ENCODE data around the gene GALM.

GALM gene

GRCh38 chr2:38665854-38666555 is at the start of gene GALM:
Gene GALM (plus strand): TSS chr2:38666114. CDS start chr2:38666162, 48 bp downstream.
- TF ChIP-seq CTCF (IDR thresholded peaks at IDR 0.05) = no peak

GRCh38 chr2:38617301-38617700 is 48.6 kb upstream of the GALM start:
- TF ChIP-seq CTCF (IDR thresholded peaks at IDR 0.05) = no peak

GRCh38 chr2:38619458-38620164 is 46.3 kb upstream of the GALM start:
- TF ChIP-seq CTCF (IDR thresholded peaks at IDR 0.05) = no peak

- no peak for TF ChIP-seq CTCF (IDR thresholded peaks at IDR 0.05)
Measured at GRCh38 chr2:38620282-38620977, 45.5 kb upstream of the GALM start.

- no peak for TF ChIP-seq CTCF (IDR thresholded peaks at IDR 0.05)
Measured at GRCh38 chr2:38621018-38621417, 44.9 kb upstream of the GALM start.

- no peak for TF ChIP-seq CTCF (IDR thresholded peaks at IDR 0.05)
Measured at GRCh38 chr2:38622210-38622609, 43.7 kb upstream of the GALM start.

- no peak for TF ChIP-seq CTCF (IDR thresholded peaks at IDR 0.05)
Measured at GRCh38 chr2:38626326-38627035, 39.4 kb upstream of the GALM start.
